AG04450 (cell line): Measurements from ENCODE around the gene PDIA6. TPM values are rescaled to one million over a fixed set of nuclear protein-coding genes. Genes with fewer than 3 reads are reported as not detected.
A peak's percentile ranks its signal among the peaks of the same experiment; 100 is the strongest.

Source experiments
- CTCF ChIA-PET: fragments of 300-600, 350-600 bp; formaldehyde crosslinking; extraction: SDS; loops from one replicate; lab custom pipeline; 2022; ENCODE audit warnings: antibody characterized with exemption, inconsistent platforms; lab: Charles Lee
- POLR2A ChIA-PET: fragments of 350-600 bp; formaldehyde crosslinking; extraction: SDS; loops from one replicate; lab custom pipeline; 2021; ENCODE audit warnings: antibody characterized with exemption, inconsistent platforms; lab: Yijun Ruan, JAX
- DNase-seq: peaks from one replicate; pipeline ENCODE4 v3.0.0-alpha.2; 2011; ENCODE audit warnings: low read depth, low spot score
- H3K27ac ChIP-seq: one replicate; pipeline ENCODE4 v1.5.1; 2012; ENCODE audit warnings: low read depth, low read length, control low read depth
- H3K27me3 ChIP-seq: one replicate; pipeline ENCODE4 v1.6.0; 2012; ENCODE audit warnings: low read length; ENCODE audit not compliant: control insufficient read depth, insufficient read depth
- H3K4me3 ChIP-seq: 2 replicates; pipeline ENCODE4 v1.5.1; 2011; ENCODE audit warnings: mild to moderate bottlenecking, low read depth, low read length, control low read depth
- H3K9me3 ChIP-seq: 2 replicates; pipeline ENCODE4 v1.5.1; 2012; ENCODE audit warnings: low read length; ENCODE audit not compliant: control insufficient read depth, insufficient read depth
- polyA plus RNA-seq: library from polyadenylated mRNA; depleted of rRNA; stranded (reverse); fragments of >200 nt; gene quantifications from 2 replicates; pipeline ENCODE4 v1.2.3, GENCODE V29; 2011
- TF ChIP-seq, protein P1 (sequence below): IDR thresholded peaks from 2 replicates; pipeline ENCODE4 v1.5.1; 2011; ENCODE audit warnings: low read depth, low read length, control low read depth, inconsistent platforms

The PDIA6 gene
- polyA plus RNA-seq, 1 experiment, result 487 TPM

DNA sequence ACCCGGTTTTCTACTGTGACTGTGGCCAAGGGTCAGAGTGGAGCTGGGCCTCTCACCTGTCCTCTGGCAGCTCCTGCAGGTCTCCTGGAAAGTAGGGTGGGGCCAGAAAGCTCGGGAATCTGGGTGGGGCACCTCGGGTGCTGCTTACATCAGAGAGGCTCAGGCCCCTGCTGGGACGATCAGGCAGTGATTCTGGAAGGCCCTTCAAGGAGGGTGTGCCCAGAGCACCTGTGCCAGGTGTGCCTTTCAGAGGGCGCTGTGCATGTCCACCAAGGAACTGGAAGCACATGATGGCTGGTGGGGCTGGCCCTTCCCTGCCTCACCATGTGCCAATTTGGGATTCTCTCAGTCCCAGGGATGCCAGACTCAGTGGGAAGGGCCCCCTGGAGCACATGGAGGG lies 47.1 kb downstream of the PDIA6 start:
- Histone ChIP-seq H3K27me3 (peaks cover 27% of the 10 kb centered on the region), H3K27ac (no peak overlapping the region), H3K4me3 (no peak overlapping the region), H3K9me3 (no peaks in the 10 kb centered on the region; the same call in 1 of the 2 replicates)
- no peak for DNase-seq
- ChIA-PET POLR2A (no interaction called here), CTCF (no interaction called here)
- TF ChIP-seq, protein P1, sequence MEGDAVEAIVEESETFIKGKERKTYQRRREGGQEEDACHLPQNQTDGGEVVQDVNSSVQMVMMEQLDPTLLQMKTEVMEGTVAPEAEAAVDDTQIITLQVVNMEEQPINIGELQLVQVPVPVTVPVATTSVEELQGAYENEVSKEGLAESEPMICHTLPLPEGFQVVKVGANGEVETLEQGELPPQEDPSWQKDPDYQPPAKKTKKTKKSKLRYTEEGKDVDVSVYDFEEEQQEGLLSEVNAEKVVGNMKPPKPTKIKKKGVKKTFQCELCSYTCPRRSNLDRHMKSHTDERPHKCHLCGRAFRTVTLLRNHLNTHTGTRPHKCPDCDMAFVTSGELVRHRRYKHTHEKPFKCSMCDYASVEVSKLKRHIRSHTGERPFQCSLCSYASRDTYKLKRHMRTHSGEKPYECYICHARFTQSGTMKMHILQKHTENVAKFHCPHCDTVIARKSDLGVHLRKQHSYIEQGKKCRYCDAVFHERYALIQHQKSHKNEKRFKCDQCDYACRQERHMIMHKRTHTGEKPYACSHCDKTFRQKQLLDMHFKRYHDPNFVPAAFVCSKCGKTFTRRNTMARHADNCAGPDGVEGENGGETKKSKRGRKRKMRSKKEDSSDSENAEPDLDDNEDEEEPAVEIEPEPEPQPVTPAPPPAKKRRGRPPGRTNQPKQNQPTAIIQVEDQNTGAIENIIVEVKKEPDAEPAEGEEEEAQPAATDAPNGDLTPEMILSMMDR, result no peak

DNA sequence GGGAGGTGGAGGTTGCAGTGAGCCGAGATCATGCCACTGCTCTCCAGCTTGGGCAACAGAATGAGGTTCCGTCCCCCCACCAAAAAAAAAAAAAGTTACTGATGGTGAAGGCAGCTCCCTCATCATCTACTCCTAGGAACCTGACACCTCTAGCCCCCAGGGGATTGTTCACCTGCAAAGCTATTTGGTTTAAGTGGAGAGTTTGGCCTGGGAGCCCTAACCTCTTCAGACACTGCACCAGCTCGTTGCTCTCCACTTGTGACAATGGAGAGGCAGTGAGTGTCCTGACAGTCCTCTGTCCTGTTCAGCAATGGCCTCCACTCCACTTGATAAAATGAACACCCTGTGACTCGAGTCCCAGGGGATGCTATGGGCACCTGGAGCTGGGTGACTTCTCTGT lies 47.7 kb downstream of the PDIA6 start:
- ChIA-PET CTCF (no interaction called here), POLR2A (no interaction called here)
- no peak for DNase-seq
- H3K27me3 ChIP-seq, result peaks cover 23% of the 10 kb centered on the region
- H3K4me3 ChIP-seq, result no peak overlapping the region
- TF ChIP-seq, protein P1, result no peak
- no peaks in the 10 kb centered on the region; the same call in 1 of the 2 replicates for H3K9me3 ChIP-seq
- no peak overlapping the region for H3K27ac ChIP-seq

DNA sequence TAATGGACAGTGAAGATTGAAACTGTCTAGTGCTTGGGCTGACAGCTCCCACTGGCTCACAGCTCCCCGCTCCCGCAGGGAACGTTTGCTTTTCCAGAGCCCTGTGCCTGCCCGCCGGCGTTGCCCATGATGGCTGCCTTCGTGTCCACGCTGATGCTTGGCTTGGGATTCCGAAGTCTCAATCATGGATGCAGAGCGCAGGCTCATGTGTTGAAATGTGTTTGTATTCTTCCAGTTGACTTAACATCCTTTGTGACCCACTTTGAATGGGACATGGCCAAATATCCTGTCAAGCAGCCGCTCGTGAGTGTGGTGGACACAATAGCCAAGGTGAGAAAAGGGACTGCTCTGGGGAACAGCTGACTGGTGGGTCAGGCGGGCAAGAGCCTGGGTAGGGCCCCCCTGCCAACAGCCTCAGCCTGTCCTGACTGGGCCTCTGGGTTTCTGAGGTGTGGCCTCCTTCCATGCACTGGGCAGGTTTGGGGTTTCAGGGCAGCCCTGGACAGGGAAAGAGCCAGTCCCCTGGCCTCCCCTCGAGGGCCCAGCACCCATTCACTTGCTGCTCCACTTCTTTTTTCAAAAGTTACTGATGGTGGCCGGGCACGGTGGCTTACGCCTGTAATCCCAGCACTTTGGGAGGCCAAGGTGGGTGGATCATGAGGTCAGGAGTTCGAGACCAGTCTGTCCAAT lies 48.3 kb downstream of the PDIA6 start:
- POLR2A ChIA-PET, result no interaction called here

DNA sequence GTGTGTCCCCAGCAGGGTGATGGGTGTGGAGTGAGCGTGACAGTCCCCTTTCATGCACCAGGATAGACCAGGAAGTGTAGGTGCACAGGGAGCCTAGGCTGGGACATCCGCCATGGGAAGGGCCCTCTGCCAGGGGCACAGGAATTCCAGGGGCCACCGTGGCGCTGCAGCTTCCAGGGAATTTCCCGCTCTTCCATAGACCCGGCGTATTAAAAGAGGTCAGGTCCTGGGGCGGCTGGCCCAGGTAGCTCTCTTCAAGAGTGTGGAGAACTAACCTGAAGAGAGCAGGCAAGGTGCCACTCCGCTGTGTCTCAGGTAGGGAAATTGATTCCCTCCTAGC lies 49.2 kb downstream of the PDIA6 start:
- ChIA-PET POLR2A (no interaction called here), CTCF (no interaction called here)
- TF ChIP-seq, protein P1, result no peak
- Histone ChIP-seq H3K27me3 (peaks cover 16% of the 10 kb centered on the region), H3K9me3 (no peaks in the 10 kb centered on the region; the same call in 1 of the 2 replicates), H3K4me3 (no peak overlapping the region), H3K27ac (no peak overlapping the region)
- no peak for DNase-seq

More for the DNA sequence above, 48.3 kb downstream of the PDIA6 start:
- CTCF ChIA-PET, result no interaction called here
- H3K27ac ChIP-seq, result no peak overlapping the region
- TF ChIP-seq, protein P1, result no peak
- no peaks in the 10 kb centered on the region; the same call in 1 of the 2 replicates for H3K9me3 ChIP-seq
- no peak overlapping the region for H3K4me3 ChIP-seq
- no peak for DNase-seq
- peaks cover 19% of the 10 kb centered on the region for H3K27me3 ChIP-seq

DNA sequence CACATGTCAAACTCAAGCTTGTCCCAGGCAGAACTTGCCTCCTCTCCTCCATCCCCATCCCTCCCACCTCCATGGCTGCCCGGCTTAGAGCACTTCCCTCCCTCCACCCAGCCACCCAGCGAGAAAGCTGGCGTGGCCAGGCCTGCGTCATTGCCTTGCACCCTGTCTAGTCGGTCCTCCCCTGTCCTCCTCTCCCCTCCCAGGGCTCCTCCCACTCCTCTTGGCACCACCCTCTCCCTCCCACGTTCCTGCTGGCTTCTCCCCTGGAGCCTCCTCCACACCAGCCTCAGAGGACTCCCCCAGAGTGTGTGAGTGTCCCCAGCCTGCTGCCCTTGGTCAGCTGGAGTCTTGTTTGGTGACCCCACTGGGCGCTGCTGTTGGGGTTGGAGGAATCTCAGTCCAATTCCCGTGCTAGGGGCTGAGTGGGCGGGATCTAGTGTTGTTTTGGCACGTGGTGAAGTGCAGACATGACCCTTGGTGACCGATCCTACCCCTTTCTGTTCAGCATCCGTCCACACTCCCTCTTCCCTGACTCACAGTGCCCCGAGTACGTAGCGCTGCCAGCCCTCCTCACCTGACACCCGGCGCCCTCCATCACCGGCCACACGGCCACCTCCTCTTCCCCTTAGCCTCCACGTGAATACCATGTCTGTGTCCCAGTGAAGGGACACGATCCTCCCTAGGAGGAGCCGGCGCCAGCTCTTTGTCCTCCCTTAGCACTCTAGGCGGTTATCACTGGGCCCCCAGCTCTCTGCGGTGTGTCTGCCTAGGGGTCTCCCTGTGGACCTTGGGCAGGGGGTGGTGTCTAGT lies 49.7 kb downstream of the PDIA6 start:
- Histone ChIP-seq H3K9me3 (no peaks in the 10 kb centered on the region; the same call in 1 of the 2 replicates), H3K4me3 (peak overlapping the region; percentile 7; the same call in 1 of the 2 replicates), H3K27ac (no peak overlapping the region), H3K27me3 (peaks cover 14% of the 10 kb centered on the region)
- POLR2A ChIA-PET, result interaction anchor here (0.6 kb wide), 1 partner anchor 36 kb away, joined by 5 read pairs; no protein-coding TSS in a partner anchor
- TF ChIP-seq, protein P1, result no peak
- CTCF ChIA-PET, result no interaction called here
- no peak for DNase-seq
